Activated CD8-positive, alpha-beta memory T cell treated with anti-CD3 and anti-CD28 coated beads, Interleukin-2, amount 50 U/mL, for 48 hours (primary cell): ENCODE results near the gene ELAVL3.
"Not testable (repeated sequence)": the region's sequence is repeated elsewhere in the genome, so short reads cannot be mapped to it uniquely, and the experiment has no call there.

ENCODE experiments used
- DNase-seq: peaks from one replicate; pipeline ENCODE4 v3.0.0-alpha.2; 2020

ELAVL3 gene

DNA sequence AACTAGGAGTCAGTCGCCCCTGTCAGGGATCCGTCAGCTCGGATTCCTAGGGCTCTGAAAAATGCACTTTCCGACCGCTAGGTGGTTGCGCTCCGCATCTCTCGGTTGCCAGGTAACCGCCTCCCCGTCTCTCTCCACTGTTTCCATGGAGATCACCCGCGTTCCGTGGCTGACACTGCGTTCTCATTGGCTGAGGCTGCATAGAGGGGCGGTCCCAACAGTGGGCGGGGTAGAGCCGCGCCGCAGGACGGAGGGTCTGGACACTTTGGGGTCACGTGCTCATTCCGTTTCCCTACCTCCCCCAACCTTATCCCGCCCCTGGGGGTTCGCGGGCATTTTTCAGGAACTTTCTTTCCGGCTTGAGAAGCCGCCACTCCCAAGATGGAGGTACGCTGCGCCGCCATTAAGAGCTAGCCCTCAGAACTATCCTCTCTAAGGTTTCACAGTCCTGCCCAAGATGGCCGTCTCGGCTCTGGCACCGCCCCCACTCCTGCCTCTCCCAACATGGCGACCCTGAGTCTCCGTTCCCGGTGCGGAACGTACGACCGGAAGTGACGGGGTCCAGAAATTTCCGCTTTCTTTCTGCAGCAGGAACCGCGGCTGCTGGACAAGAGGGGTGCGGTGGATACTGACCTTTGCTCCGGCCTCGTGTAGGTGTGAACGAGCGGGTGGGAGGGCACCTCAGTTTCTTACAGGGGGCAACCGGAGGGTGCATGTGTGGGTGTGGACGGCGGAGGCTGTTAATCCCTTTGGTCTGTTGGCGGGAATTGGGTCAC lies 45.6 kb downstream of the ELAVL3 start, which contains the start of the genes ODAD3 and PRKCSH:
TSS of gene ODAD3 (minus strand) at position 65 of the 776 bp plus-strand sequence. CDS start 105 bp downstream, outside the sequence.
TSS of gene PRKCSH (plus strand) at position 579 of the 776 bp plus-strand sequence. CDS start 483 bp downstream, outside the sequence.
- DNase-seq, result peak; percentile 97

DNA sequence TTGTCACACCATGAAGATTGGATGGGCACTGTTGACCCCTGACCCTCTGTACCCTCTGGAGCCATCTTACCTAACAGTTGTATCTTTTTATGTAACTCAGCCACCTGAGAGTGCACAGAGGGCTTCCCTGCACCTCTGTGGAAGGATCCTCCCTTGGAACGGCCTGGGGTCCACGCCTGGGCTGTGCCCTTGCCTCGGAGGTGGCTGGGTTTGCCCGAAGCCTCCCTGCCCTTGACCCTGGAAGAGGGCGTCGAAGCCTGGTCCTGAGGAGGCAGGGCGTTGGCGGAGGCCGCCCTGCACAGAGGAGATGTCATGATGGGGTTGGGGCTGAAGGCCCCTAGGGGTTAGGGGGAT lies 46.2 kb downstream of the ELAVL3 start:
- DNase-seq, result no peak

DNA sequence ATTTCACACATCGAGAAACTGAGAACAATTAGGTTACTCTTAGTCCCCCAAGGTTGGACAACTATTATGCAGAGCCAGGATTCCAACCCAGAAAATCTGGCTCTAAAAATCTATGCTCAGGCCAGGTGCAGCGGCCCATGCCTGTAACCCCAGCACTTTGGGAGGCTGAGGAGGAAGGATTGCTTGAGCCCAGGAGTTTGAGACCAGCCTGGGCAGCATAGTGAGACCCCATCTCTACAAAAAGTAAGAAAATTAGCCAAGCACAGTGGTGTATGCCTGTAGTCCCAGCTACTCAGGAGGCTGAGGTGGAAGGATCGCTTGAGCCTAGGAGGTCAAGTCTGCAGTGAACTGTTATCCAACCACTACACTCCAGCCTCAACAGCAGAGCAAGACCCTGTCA lies 47.3 kb downstream of the ELAVL3 start:
- not testable (repeated sequence) for DNase-seq

DNA sequence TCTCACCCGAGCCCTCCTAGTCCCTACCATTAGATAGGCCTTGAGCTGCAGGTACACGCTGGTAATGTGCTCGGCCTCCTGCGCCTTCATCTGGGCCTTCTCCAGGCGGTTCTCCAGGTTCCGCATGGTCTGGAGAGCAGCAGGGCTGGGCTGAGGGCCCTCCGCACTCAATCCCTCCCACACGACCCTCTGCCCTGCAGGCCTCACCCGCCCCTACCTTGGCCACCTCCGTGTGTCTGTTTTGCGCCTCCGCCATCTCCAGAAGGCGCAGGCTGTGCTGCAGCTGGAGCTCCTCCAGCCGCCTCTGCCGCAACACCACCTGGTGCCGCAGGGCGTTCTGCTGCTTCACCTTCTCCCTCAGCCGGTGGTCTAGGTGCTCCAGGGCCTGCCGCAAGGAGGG lies 54.2 kb downstream of the ELAVL3 start:
- no peak for DNase-seq

DNA sequence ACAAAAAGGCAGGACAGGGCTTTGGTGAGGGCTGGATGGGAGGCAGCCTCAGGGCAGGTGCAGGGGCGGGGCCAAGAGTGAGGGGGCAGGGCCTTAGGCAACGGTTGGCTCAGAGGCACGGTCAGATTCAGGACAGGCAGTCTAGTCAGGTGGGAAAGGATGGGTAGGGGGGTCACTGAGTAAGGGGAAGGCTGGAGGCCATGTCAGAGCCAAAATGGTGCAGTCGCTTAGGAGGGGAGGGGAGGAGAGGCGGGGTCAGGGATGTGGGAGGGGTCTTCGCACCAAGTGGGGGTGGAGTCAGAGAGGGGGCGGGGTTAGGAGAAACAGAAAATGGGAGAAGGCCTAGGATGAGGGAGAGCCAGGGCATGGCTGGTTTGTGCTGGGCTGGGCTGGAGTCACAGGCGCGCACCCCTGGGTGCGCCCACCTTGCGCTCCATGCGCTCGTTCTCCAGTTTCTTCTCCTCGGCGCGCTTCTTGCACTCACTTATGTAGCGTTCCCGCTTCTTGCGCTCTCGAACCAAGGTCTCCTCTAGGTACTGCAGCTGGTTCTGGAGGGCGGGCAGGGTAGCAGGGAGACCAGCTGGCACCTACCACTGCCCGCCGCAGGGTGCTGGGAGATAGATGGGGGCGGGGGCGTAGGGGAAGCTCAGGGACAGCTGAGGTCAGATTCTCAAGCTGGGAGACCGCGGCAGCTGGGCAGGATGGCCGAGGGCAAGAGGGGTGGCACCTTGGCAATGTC lies 55.0 kb downstream of the ELAVL3 start:
- DNase-seq, result no peak

DNA sequence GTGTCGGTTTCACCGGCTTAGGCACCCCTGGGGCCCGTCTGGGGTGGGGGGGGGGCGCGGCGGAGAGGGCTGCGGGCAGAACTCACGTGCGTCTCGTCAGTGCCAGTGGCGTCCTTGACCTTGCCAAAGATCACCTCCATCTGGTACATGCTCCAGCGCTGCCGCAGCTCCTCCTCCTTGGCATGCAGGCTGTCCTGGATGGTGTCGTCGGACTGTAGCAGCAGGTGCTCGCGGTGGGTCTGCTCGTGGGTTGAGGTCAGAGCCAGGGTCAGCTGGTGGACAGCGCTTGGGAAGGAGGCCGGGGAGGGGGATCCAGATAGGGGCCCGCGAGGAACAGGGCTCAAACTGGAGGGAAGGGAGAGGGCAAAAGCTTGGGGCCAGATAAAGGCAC lies 57.1 kb downstream of the ELAVL3 start:
- no peak for DNase-seq

DNA sequence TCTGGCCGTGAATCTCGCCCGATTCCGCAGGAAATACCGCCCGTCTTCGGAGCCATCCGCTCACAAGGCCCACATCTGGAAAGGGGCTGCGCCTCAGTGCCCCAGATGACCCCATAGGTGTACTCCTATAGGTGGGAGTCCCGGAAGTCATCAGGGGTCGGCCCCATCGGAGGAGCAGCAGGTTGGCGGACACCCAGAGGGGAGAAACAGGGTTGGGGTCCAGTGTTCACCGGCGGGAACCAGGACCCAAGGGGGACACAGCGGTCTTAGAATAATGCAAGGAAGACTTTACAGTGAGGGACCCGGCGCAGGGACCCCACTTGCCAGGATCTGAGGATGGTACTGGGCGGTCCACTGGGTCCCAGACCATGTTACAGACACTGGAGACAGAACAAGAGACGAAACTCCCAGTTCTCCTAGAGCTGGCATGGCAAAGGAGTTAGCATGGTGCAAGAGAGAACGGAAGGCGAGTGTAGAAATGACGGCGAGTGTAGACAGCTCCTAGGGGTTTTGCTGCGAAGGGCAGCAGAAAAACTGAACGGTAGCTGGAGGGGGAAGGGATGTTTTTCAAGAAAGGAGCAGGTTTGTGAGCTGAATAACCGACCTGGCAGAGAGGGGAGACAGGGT lies 57.6 kb downstream of the ELAVL3 start:
- no peak for DNase-seq

DNA sequence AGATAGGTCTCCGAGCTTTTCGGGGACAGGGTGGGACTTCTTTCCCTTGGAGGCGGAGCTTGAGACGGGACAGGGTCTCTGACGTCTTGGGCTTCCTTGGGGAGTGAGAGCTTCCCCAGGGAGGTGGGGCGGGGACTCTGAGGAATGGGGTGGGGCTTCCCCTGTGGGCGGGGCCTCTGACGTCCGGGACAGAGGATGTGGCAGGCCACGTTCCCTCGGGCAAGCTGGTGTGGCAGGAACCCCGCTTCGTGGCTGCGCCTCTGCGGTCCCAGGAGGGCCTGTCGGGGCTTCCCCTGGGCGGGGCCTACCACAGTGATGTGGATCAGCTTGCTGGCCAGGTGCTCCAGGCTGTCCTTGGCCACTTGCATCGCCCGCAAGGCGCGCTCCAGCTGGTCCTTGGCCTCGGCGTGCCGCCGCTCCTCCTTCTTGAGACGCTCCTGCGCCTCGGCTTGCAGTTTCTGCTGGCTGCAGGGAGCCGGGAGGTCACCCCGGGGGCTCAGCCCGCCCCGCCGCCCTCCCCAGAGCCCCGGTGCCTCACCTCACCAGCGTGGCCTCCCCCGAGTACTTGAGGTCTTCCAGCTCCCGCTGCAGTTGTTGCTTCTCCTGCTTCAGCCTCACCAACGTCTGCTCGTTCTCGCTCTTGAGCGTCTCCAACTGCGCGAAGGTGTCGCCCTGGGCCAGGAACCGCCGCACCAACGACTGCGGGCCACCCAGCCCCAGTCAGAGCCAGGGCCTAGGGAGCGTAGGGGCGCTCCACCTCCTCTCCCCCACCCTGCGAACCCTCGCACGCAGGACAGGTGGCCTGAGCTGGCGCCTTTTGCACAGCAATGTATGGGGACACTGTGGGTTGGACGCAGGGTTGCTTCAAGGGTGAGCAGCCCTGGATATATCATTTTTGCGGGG lies 58.4 kb downstream of the ELAVL3 start:
- DNase-seq, result peak; percentile 86

DNA sequence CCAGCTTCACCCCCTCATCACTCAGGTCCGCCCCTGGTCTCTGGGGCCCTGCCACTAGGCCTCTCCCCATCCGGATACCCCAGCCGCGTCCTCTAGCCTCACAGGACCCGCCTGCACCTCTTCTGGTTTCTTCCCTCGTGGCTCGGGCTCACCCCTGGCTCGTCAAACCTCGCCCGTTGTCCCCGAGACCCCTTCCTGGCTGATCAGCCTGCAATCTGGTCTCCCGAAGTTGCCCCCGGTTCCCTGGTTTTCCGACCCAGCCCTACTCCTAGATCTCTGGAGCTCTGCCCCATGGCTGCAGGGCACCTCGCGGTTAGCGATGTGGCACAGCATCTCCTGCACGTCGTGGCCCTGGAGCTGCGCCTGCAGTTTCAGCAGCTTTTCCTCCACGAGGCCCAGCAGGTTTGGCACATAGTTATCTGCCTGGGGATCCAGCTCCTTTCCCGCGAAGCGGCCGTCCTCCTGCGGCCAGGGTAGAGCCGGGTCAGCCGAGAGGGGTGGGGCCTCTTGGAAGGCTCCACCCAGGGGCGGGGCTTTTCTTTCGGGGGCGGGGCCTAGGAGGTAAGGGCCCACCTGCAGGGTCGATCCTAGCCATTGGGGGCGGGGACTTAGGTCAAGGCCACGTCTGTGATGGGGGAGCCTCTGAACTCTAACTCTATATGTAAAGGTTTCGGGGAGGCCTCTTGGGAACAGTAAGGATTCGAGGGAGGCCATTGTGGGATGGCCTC lies 59.3 kb downstream of the ELAVL3 start:
- DNase-seq, result peak; percentile 83

DNA sequence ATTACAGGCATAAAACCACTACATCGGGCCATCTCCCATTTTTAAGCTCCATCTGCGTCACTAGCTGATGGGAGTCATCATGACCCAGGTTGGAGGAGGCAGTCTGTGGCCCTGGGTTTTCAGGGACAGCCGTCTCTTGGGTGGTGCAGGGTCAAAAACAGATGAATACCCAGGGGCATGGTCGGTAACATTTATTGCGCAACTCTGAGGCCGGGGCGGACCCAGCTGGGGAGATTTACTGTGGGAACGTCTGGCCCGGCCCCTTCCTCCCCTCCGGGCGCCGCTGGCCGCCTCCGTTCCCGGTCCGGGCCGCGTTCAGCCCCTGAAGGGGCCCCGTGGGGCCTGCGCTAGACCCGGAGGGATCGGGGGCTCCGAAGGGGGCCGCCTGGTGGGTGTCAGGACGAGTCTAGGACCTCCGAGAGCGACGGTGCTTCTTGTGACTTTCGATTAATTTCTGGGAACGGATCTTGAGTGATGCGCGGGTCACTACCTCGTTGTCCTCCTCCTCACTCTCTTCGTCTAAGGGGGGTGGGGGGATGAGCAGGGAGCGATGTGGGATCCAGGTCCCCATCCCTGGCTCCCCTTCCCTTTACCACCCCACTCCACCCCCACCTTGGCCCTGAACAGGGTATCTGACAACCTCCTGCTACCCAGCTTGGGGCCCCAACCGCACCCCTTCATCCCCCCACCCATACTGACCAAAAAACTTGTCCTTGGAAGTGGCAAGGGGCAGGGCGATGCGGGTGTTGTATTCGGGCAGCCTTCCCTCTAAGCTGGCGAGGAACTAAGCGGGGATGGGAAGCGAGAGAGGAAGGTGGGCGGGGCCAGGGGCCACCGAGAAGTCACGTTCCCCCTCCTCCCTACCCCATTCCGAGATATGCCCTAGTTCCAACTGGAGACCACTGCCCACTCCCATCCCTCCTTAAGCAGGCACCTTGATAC lies 60.1 kb downstream of the ELAVL3 start:
- no peak for DNase-seq

DNA sequence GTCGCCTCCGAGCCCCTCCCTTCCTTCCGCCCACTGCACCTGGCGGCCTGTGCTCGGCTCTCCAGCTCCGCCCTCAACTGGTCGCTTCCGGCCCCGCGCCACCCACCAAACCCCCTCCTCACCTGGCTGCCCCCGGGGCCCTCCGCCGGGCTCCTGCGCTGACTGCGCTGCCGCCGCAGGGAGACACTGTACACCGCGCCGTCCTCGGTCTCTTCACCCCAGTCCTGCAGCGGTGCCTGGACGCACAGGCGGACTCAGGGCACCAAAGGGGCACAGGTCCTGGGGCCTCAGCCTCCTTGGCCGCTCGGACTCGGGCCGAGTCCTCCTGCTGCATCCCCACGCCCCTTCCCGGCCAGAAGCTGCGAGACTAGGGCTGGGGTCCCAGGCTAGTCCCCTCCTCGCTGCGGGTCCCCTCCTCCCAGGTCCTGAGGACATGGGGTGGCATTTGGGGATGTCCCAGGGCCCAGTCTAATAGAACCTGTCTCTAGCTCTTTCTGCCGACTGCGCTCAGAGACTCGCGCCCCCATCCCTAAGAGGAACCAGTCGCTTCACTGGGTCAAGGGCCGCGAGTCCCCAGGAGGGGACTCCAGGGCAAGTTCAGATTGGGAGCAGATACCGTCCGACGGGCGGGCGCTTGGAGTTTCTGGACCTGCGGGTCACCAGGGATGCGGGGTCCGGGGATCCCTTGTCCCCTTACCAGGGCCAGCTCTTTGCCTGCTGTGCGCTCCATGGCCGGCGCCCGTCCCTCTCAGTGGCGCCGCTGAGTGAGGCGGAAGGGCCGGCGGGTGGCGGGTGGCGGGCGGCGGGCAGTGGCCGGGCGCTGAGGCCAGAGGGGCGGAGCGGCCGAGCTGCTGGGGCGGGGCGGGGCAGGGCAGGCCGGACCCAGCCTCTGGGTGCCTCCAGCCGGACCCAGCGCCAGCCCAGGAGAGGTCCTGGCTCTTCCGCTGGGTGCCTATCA lies 62.0 kb downstream of the ELAVL3 start, which contains the start of gene RGL3:
TSS of gene RGL3 (minus strand) at position 766 of the 958 bp plus-strand sequence. CDS start at position 730, 36 bp downstream.
- no peak for DNase-seq

DNA sequence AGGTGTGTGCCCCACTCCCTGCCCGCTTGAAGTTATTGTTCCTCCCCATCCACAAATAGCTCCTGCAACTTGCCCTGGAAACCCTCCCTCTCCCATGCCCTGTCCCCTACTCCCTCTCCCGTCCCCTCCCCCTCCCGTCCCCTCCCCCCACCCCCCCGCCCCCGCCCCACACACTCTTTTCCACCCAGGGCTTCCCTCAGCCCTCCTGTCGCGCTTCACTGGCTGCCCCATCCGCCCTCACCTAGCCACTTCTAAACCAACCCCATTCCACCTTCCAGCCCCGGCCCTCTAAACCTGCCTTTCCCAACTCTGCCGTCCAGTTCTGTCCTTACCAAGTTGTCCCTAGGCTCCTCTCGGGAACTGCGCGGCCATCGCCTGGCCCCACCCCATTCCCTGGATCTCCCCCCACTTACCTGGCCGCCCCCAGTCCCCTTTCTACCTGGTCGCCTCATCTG lies 62.7 kb downstream of the ELAVL3 start:
- DNase-seq, result no peak

DNA sequence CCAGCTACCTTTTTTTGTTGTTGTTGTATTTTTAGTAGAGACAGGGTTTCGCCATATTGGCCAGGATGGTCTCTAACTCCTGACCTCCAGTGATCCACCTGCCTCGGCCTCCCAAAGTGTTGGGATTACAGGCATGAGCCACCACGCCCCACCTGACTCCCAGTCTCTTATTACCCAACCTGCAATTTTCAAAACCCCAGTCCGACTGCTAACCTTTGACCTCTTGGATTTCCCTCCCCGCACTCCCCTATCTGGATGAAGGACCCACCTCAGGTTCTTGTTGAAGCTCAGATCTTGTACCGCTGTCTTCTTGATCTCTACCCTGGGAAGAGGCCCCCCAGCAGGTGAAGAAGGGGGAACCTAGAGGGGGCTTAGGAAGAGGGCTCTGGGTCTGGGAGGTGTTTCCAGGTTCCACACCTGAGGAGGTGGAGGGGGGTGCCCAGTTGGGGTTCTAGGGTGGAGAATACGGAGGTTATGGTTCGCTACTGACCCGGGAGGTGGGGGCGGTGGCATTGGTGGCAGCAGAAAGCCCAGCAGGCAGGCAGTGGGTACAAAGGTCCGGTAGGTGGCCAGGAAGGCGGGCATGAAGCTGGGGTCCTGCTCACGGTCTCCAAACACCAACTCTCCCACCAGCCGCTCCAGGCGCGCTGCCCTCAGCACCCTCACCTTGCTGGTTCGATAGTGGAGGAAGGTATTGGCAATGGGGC lies 64.3 kb downstream of the ELAVL3 start:
- DNase-seq, result no peak

DNA sequence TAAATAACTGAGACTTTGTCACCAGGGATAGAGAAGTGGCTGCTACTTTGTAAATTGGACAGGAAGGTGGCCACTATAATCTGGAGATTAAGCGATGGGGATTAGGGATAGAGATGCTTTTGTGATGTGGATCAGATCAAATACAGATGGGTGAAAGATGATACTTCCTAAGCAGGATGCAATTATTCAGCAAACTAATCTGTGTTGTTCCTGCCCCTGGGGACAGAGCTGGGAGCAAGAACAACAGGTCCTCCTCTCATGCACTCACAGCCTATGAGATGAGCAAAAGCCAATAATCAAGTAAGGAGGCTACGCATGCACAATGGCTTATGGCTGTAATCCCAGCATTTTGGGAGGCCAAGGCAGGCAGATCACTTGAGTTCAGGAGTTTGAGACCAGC lies 66.3 kb downstream of the ELAVL3 start:
- no peak for DNase-seq

DNA sequence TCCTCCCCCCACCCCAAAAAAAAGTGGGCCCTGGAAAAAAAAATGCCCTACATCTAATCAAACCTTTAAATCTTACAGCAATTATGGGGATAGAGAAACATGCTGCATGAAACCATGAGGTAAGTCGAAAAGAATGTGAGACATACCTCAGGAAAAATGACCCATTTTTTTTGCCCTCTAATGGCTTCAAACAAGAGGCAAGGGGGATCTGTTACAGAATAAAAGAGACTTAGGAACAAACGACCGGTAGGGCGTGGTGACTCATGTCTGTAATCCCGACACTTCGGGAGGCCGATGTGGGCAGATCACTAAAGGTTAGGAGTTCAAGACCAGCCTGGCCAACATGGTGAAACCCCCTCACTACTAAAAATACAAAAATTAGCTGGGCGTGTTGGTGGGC lies 70.2 kb downstream of the ELAVL3 start:
- no peak for DNase-seq

DNA sequence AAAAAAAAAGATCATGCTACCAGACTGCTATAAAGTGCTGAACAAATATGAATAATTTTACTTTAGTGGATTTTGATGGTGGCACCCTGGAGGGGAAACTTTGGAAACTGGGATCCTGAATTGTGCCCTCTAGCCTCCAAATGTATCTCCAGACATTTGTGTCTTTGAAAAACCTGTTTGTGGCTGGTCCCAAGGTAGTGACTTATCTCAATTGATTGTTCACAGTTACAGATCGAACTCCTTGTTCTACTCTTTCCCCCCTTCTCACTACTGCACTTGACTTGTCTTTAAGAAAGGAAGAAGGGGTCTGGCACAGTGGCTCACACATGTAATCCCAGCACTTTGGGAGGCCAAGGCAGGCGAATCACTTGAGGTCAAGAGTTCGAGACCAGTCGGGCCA lies 72.3 kb downstream of the ELAVL3 start:
- no peak for DNase-seq

DNA sequence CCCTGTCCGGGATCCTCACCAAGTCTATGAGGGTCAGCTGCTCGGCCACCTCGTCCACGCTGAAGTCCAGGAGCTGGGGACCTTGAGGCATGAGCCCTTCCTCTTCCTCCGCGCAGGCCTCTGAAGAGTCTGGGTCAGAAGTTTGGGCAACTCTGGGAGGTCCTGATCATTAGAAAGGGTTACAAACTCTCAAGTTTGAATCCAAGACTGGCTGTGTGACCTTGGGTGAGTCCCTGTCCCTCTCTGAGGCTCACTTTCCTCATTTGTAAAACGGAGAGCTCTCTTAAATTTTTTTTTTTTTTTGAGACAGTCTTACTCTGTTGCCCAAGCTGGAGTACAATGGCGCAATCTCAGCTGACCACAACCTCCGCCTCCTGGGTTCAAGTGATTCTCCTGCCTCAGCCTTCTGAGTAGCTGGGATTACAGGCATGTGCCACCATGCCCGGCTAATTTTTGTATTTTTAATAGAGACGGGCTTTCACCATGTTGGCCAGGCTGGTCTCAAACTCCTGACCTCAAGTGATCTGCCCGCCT lies 74.1 kb downstream of the ELAVL3 start:
- not testable (repeated sequence) for DNase-seq
